Endothelial cell of umbilical vein (primary cell): ENCODE results near the gene C1orf159.

Experiments
- CTCF ChIP-seq, 2 donors: IDR thresholded peaks; 1 replicate in 1 of 2; 2 replicates in 1 of 2; pipeline ENCODE4 v1.5.1; 2011; ENCODE audit warnings: low read length in 2 of 2, mild to moderate bottlenecking in 2 of 2, moderate library complexity in 2 of 2, control low read depth in 1 of 2, inconsistent platforms in 1 of 2, low read depth in 1 of 2; ENCODE audit not compliant: insufficient read depth in 1 of 2; ENCODE audit errors: extremely low read depth in 1 of 2
- JUN ChIP-seq: IDR thresholded peaks from 2 replicates; pipeline ENCODE4 v1.6.1; 2011; ENCODE audit warnings: borderline replicate concordance, low read depth; ENCODE audit not compliant: insufficient read length, insufficient read depth
- POLR2A ChIP-seq: IDR thresholded peaks from 2 replicates; pipeline ENCODE4 v1.6.1; 2012; ENCODE audit warnings: low read depth, mild to moderate bottlenecking, control low read depth, low read length
- POLR2AphosphoS5 ChIP-seq: IDR thresholded peaks from 2 replicates; pipeline ENCODE4 v1.6.1; 2012; ENCODE audit warnings: low read depth, mild to moderate bottlenecking, control low read depth, low read length, moderate library complexity; ENCODE audit not compliant: insufficient read depth

DNA sequence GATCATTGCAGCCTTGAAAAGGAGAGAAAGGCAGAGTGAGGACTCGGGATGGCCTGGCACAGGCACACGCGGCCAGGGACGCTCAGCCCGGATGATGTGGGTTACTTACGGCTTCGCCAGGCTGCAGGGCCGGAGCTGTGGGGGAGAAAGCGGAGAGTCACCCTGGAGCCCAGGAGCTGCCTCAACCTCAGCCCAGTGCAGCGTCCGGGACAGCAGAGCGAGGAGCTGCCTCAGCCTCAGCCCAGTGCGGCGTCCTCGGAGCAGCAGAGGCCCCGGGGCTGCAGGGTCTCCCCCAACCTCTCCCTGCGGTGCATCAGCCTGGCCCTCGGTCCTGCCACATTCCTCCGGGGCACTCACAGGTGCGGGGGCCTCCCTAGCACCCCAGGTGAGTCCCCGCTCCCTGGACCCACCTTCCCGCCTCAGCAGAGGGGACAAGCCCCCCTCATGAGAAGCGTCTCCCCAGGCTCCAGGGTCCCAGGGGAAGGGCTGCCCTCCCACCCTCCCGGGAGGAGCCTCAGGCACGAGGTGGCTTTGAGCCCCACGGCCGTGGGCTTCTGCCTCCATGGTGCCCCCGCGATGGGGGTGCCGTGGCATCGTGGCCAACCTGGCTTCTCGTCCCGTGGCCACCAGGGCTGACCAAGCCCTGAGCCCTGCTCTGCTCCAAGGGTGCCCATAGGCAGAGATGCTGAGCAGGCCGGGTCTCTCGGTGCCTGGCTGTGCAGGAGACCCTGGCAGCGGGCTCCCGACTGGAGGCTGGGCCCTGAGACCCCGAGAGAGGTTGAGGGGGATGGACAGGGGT is 31.3 kb downstream of the C1orf159 start:
- TF ChIP-seq JUN (no peak), POLR2A (no peak), POLR2AphosphoS5 (no peak), CTCF (IDR thresholded peaks at IDR 0.05; ENCODE audit: extremely low read depth in 1 of 2, insufficient read depth in 1 of 2, low read depth in 1 of 2, low read length in 2 of 2) (no peak)
